A673 (cell line): ENCODE measurements around the gene KRTAP5-3. TPM values are rescaled to one million over a fixed set of nuclear protein-coding genes. Genes with fewer than 3 reads are reported as not detected.

ENCODE experiments used
- BruUV-seq: library from RNA; stranded (reverse); fragments of 400-500 nt; replicated peaks from 2 replicates; lab custom pipeline; 2021; lab: Mats Ljungman, UMichigan
- CTCF ChIA-PET: fragments of 300-600 bp; sonication (Branson Sonifier 250); formaldehyde crosslinking; loops from one replicate; lab custom pipeline; 2022; ENCODE audit warnings: antibody characterized with exemption; lab: Charles Lee
- POLR2A ChIA-PET: fragments of 300-600 bp; sonication (Branson Sonifier 250); formaldehyde crosslinking; loops from one replicate; lab custom pipeline; 2022; ENCODE audit warnings: antibody characterized with exemption; ENCODE audit not compliant: low non-redundant PET; lab: Charles Lee
- DNase-seq: peaks from one replicate; pipeline ENCODE4 v3.0.0-alpha.2; 2015; ENCODE audit warnings: low spot score
- H3K27ac ChIP-seq: fragments of 200-600 bp; sonication (generic); 2 replicates; pipeline ENCODE4 v1.5.1; 2016; ENCODE audit warnings: mixed run types, low read depth, mild to moderate bottlenecking, mixed read lengths, antibody characterized with exemption, low read length; ENCODE audit not compliant: poor library complexity, severe bottlenecking
- H3K27me3 ChIP-seq: fragments of 200-600 bp; sonication (generic); replicated peaks from 2 replicates; pipeline ENCODE4 v1.6.1; 2017; ENCODE audit warnings: mixed run types, low read depth, mild to moderate bottlenecking, mixed read lengths, antibody characterized with exemption, low read length; ENCODE audit not compliant: insufficient read depth, poor library complexity
- H3K36me3 ChIP-seq: fragments of 200-600 bp; sonication (generic); 2 replicates; pipeline ENCODE4 v1.6.1; 2016; ENCODE audit warnings: mixed run types, mild to moderate bottlenecking, mixed read lengths, antibody characterized with exemption, low read length; ENCODE audit not compliant: insufficient read depth, poor library complexity, severe bottlenecking
- H3K4me1 ChIP-seq: fragments of 200-600 bp; sonication (generic); 2 replicates; pipeline ENCODE4 v1.6.1; 2017; ENCODE audit warnings: mixed run types, mild to moderate bottlenecking, mixed read lengths, antibody characterized with exemption, low read length; ENCODE audit not compliant: insufficient read depth, poor library complexity, severe bottlenecking
- H3K4me3 ChIP-seq: fragments of 200-600 bp; sonication (generic); 2 replicates; pipeline ENCODE4 v1.5.1; 2016; ENCODE audit warnings: low read depth, mixed run types, mild to moderate bottlenecking, mixed read lengths, low read length; ENCODE audit not compliant: poor library complexity, severe bottlenecking
- H3K9me3 ChIP-seq: fragments of 200-600 bp; sonication (generic); 2 replicates; pipeline ENCODE4 v1.6.1; 2016; ENCODE audit warnings: mixed run types, low read depth, mild to moderate bottlenecking, mixed read lengths, antibody characterized with exemption, low read length; ENCODE audit not compliant: poor library complexity, severe bottlenecking
- EZH2 ChIP-seq: fragments of 200-600 bp; sonication (generic); IDR thresholded peaks from 2 replicates; pipeline ENCODE4 v1.6.1; 2017; ENCODE audit warnings: borderline replicate concordance, low read depth, mild to moderate bottlenecking, mixed read lengths, antibody characterized with exemption, low read length; ENCODE audit not compliant: poor library complexity, severe bottlenecking
- intact Hi-C: fragments of 100-400 bp; cut with micrococcal nuclease; formaldehyde crosslinking; loops from one replicate; pipeline ENCODE4 v1.10.0; 2022; ENCODE audit not compliant: unreplicated experiment
- total RNA-seq: library from RNA; stranded (reverse); gene quantifications from 2 replicates; pipeline ENCODE4 v1.2.3, GENCODE V29; 2021
- TF ChIP-seq, protein P1 (sequence below): fragments of 300-800, 200-600 bp; sonication (generic); conservative IDR thresholded peaks from 2 replicates; pipeline ENCODE4 v1.5.1; 2017; ENCODE audit warnings: low read depth, mild to moderate bottlenecking, antibody characterized with exemption, low read length, moderate library complexity, mixed read lengths

KRTAP5-3 gene
- total RNA-seq, 1 experiment from 2014 or later: not detected

DNA sequence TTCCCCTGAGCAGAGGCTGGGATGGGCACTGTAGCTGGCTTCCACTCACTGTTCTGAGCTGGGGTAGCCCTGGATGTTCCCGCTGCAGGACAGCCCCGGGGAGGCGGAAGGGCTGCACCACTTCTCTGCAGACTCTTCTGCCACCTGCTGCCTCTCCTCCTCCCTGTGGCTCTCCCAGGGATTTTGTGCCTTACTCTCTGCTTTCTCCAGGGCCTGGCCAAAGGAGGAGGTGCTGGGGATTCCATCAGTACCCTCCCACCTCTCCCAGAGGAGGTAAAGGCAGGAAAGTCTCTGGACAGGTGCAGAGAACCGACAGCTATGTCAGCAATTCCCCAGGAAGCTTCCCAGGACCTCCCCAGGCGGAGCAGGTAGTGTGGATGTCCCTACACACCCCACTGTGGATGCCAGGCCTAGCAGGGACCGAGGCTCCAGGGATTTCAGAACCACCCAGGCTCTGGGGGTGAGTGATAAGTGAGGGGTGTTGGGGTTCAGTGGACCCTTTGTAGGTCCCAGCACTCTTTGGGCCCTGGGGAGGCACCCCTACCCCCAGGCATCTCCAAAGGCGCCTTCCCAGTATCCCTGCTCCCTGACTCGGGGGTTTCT lies 47.5 kb downstream of the KRTAP5-3 start:
- CTCF ChIA-PET: no interaction called here
- no TSS peak for BruUV-seq
- POLR2A ChIA-PET: no interaction called here
- no peaks in the 10 kb centered on the region for H3K4me1 ChIP-seq
- no peak overlapping the region for H3K27ac ChIP-seq
- DNase-seq: no peak
- H3K4me3 ChIP-seq: no peak overlapping the region
- no peaks in the 10 kb centered on the region for H3K27me3 ChIP-seq
- no peaks in the 10 kb centered on the region for H3K36me3 ChIP-seq
- no peak for TF ChIP-seq EZH2
- TF ChIP-seq, protein P1, sequence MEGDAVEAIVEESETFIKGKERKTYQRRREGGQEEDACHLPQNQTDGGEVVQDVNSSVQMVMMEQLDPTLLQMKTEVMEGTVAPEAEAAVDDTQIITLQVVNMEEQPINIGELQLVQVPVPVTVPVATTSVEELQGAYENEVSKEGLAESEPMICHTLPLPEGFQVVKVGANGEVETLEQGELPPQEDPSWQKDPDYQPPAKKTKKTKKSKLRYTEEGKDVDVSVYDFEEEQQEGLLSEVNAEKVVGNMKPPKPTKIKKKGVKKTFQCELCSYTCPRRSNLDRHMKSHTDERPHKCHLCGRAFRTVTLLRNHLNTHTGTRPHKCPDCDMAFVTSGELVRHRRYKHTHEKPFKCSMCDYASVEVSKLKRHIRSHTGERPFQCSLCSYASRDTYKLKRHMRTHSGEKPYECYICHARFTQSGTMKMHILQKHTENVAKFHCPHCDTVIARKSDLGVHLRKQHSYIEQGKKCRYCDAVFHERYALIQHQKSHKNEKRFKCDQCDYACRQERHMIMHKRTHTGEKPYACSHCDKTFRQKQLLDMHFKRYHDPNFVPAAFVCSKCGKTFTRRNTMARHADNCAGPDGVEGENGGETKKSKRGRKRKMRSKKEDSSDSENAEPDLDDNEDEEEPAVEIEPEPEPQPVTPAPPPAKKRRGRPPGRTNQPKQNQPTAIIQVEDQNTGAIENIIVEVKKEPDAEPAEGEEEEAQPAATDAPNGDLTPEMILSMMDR: no peak
- no peaks in the 10 kb centered on the region for H3K9me3 ChIP-seq
- intact Hi-C loops: no loop called here

DNA sequence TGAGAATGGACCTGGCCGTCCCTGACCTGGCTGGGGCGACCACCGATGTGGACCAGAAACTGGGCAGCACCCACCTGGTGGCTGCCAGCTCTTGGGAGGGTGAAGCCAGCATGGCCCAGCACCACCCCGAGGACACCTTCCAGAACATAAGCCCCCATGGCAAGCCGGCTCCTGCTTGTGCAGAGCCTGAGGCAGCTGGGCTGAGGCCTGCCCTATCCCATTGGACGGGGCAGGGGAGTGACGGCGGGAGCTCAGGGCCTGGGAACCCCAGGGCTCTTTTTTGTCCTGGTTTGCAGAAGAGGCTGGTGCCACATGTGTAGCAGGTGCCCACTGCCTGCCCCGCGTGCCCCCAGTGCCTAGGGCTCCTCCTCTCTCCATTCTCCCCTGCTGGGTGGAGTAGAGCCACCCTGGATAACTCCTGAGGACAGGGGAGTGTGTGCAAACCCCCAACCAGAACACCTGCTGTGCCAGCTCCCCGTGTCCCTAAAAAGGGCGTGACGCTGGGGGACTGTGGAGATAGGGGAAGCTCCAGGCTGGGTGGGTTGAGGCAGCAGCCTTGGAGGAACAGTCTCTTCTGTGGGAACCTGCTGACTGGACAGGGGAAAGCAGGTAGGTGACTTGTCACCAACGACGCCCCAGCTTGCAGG lies 48.1 kb downstream of the KRTAP5-3 start:
- H3K27ac ChIP-seq: no peak overlapping the region
- BruUV-seq: no TSS peak
- TF ChIP-seq, protein P1: no peak
- TF ChIP-seq EZH2: no peak
- ChIA-PET POLR2A (no interaction called here), CTCF (no interaction called here)
- DNase-seq: no peak
- no peaks in the 10 kb centered on the region for H3K9me3 ChIP-seq
- no peak overlapping the region for H3K4me3 ChIP-seq
- intact Hi-C loops: no loop called here
- no peaks in the 10 kb centered on the region for H3K36me3 ChIP-seq
- H3K4me1 ChIP-seq: no peaks in the 10 kb centered on the region
- no peaks in the 10 kb centered on the region for H3K27me3 ChIP-seq

DNA sequence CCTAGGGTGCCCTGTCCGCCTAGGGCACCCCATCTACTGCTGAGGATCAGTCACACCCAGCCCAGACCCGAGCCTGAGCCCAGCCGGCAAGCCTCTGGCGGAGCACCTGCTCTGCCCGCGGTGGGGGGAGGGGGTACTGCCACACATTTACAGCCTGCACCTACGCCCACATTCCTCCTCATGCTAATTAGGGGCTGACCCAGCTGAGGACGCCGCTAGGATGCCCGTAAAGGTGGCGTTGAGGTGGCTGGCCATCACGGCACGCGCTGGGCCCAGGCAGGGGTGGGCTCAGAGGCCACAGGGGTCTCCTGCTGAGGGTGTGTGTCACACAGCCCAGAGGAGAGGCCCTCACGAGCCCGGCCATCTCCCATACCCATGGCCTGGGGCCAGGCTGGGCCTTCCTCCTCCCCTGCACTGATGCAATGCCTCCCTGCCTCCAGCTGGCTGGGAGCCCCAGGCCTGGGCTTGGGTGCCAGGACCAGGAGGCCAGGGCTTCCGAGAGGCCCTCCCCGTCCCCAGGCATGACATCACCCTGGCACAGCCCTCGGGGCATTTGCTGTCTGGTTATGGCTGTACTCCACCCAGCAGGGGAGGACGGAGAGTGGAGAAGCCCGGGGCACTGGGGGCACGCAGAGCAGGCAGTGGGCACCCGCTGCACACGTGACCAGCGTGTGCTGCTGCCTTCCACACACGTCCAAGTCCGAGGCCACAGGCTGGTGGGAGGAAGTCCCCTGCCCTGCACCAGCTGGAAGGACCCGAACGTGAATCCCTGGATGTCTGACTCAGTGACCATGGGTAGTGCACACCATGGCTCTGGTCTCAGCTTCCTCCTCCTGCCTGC lies 48.9 kb downstream of the KRTAP5-3 start:
- no peak for DNase-seq
- Histone ChIP-seq H3K27ac (no peak overlapping the region), H3K4me3 (no peak overlapping the region), H3K4me1 (no peaks in the 10 kb centered on the region), H3K9me3 (no peaks in the 10 kb centered on the region), H3K27me3 (no peaks in the 10 kb centered on the region), H3K36me3 (no peaks in the 10 kb centered on the region)
- CTCF ChIA-PET: interaction anchor here (1.2 kb wide), 1 partner anchor 13 kb away, joined by 4 read pairs; no protein-coding TSS in a partner anchor
- POLR2A ChIA-PET: no interaction called here
- TF ChIP-seq EZH2: no peak
- TF ChIP-seq, protein P1: no peak
- BruUV-seq: no TSS peak
- intact Hi-C loops: no loop called here
